ENCODE measurements around the gene ZMYND10.

The ZMYND10 gene

DNA sequence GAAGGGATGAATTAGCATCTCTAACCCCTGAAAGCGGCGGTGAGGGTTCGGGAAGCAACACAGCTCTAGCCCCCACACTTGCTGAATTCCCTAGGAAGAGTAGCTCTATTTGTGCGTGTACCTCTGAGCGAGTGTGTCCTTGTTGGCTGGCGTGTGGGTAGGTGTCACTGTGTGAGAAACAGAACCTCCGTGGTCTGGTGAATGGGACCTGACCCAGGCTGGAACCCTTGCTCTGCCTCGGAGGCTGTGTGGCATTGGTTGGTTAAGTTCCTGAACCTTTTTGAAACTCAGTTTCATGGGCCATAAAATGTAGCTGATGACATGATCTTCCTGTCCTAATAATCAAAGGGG is 14.2 kb upstream of the ZMYND10 start:
- H3K4me3 ChIP-seq (ENCODE audit: low read length): peak overlapping the region; percentile 77
- TF ChIP-seq, protein P1, sequence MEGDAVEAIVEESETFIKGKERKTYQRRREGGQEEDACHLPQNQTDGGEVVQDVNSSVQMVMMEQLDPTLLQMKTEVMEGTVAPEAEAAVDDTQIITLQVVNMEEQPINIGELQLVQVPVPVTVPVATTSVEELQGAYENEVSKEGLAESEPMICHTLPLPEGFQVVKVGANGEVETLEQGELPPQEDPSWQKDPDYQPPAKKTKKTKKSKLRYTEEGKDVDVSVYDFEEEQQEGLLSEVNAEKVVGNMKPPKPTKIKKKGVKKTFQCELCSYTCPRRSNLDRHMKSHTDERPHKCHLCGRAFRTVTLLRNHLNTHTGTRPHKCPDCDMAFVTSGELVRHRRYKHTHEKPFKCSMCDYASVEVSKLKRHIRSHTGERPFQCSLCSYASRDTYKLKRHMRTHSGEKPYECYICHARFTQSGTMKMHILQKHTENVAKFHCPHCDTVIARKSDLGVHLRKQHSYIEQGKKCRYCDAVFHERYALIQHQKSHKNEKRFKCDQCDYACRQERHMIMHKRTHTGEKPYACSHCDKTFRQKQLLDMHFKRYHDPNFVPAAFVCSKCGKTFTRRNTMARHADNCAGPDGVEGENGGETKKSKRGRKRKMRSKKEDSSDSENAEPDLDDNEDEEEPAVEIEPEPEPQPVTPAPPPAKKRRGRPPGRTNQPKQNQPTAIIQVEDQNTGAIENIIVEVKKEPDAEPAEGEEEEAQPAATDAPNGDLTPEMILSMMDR (IDR thresholded peaks at IDR 0.05; ENCODE audit: insufficient read depth, low read depth, low read length, missing control alignments): no peak
- no peak for DNase-seq (ENCODE audit: low read depth)

DNA sequence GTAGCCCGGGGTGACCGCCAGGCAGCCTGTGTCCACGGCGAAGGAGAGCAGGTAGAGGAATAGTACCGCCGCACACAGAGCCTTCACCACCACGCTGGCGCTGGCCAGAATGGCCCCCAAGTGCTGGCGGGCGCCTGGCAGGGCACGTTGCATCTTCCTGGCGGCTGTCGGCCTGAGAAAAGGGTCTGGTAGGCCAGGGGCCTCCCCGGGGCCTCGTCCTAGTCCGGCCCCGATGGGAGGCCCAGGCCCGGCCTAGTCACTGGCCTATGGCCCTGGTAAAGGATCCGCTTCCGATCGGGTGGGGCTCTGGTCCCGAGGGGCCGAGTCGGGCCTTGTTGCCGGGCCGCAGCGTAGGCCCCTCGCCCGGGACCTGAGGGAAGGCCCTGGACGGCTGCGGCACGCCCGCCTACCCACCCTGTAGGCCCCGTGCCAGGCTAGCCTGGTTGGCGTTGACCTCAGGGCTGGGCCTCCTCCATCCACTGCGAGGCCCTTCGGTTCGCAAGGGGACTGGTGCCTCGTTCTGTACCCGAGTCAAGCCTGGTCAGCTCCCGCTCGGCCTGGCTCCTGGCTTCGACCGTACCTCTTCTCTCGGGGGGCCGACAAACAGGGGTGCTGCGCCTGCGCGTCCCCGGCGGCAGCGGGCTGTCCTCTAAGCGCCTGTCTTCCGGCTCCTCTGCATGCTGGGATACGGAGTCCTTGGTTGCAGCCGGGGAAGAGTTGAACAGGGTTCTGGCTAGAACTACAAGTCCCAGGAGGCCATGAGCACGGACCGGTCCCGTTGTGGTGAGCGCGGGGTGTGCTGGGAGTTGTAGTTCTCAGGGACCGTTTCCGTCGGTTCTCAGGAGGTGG is 13.6 kb upstream of the ZMYND10 start, which contains the start of gene TMEM115:
TMEM115 (minus strand) TSS at position 611 of the 849 bp plus-strand sequence; CDS start at position 153, 458 bp downstream.
- H3K4me3 ChIP-seq (ENCODE audit: low read length): peak within 1 kb of the TSS; percentile 77
- peak; percentile 99 for DNase-seq (ENCODE audit: low read depth)
- TF ChIP-seq, protein P1 (IDR thresholded peaks at IDR 0.05; ENCODE audit: insufficient read depth, low read depth, low read length, missing control alignments): no peak

- no peak for DNase-seq (ENCODE audit: low read depth)
- H3K4me3 ChIP-seq (ENCODE audit: low read length): peak overlapping the region; percentile 77
- TF ChIP-seq, protein P1 (IDR thresholded peaks at IDR 0.05; ENCODE audit: insufficient read depth, low read depth, low read length, missing control alignments): no peak
Measured at GRCh38 chr3:50358355-50358910, 12.9 kb upstream of the ZMYND10 start.

DNA sequence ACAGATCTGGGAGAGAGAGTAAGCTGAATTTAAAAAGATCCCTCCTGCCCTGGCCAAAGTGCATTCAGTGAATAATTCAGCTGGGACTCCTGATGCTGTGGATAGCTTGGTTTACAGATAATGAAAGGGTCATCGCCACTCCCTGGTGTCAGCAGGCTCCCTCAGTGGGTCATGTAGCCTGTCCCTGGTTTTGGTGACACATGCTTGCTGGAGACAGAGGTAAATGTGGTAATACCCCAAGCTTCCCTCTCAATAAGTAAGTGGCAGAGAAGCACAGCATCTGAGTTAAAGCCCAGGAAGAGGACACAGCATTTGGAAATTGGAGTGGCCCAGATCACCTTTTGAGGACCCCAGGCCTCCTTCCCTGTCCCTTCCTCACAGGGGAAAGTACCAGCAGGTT is 11.9 kb upstream of the ZMYND10 start:
- H3K4me3 ChIP-seq (ENCODE audit: low read length): peak overlapping the region; percentile 77
- no peak for DNase-seq (ENCODE audit: low read depth)
- TF ChIP-seq, protein P1 (IDR thresholded peaks at IDR 0.05; ENCODE audit: insufficient read depth, low read depth, low read length, missing control alignments): no peak

DNA sequence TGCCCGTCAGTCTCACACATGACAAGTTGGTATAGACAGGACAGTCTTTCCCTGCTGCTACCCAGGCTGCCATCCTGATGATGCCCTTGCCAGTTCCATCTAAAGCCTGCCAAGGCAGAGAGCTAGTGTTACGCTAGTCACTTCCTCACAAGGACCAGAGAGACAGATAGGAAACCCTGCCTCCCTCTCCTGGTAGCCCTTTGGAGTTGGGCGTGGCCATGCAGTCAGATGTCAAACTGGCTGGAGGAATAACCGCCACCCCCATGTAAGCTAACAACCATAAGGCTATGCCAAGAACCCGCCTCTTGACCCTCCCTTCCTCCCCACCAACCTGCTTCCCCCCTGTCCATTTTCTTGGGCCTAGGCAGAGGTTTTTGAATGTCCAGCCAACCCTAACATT is 11.0 kb upstream of the ZMYND10 start:
- H3K4me3 ChIP-seq (ENCODE audit: low read length): peak overlapping the region; percentile 77
- TF ChIP-seq, protein P1 (IDR thresholded peaks at IDR 0.05; ENCODE audit: insufficient read depth, low read depth, low read length, missing control alignments): no peak
- DNase-seq (ENCODE audit: low read depth): peak; percentile 44

GRCh38 chr3:50355829-50356552 is 10.5 kb upstream of the ZMYND10 start:
- no peak for DNase-seq (ENCODE audit: low read depth)
- TF ChIP-seq, protein P1 (IDR thresholded peaks at IDR 0.05; ENCODE audit: insufficient read depth, low read depth, low read length, missing control alignments): no peak
- H3K4me3 ChIP-seq (ENCODE audit: low read length): no peak overlapping the region
